ENCODE measurements around the gene POP7.

- no peak for TF ChIP-seq CTCF (IDR thresholded peaks at IDR 0.05; ENCODE audit: insufficient read depth, low read length, poor library complexity, severe bottlenecking)
- no peak for TF ChIP-seq EZH2phosphoT487 (conservative IDR thresholded peaks at IDR 0.05; ENCODE audit: low read length)
Observed at GRCh38 chr7:100705753-100706671, at the start of gene POP7.
